Prostate gland (tissue), 2 donors: ENCODE measurements around the gene PLA2G3. TPM values are rescaled to one million over a fixed set of nuclear protein-coding genes. Genes with fewer than 3 reads are reported as not detected.

ENCODE experiments used
- DNase-seq: peaks from one replicate; pipeline ENCODE4 v3.0.0-alpha.2; 2019; ENCODE audit warnings: low spot score
- H3K27ac ChIP-seq, 2 donors: fragments of 200-600 bp; sonication (generic); 2 replicates each; pipeline ENCODE4 v1.5.1; 2017 to 2019
- H3K27me3 ChIP-seq: fragments of 200-600 bp; sonication (generic); replicated peaks from 2 replicates; pipeline ENCODE4 v1.5.1; 2019; ENCODE audit not compliant: insufficient read depth
- H3K36me3 ChIP-seq, 2 donors: fragments of 200-600 bp; sonication (generic); 1 replicate in 1 of 2; 2 replicates in 1 of 2; pipeline versions ENCODE4 v1.5.1 to v1.8.1; 2017 to 2019
- H3K4me1 ChIP-seq: fragments of 200-600 bp; sonication (generic); replicated peaks from 2 replicates; pipeline ENCODE4 v1.5.1; 2019
- H3K4me3 ChIP-seq, 2 donors: fragments of 200-600 bp; sonication (generic); 2 replicates each; pipeline ENCODE4 v1.5.1; 2017 to 2019
- H3K9me3 ChIP-seq: fragments of 200-600 bp; sonication (generic); 2 replicates; pipeline ENCODE4 v1.5.1; 2017
- POLR2A ChIP-seq: fragments of 450-650 bp; IDR thresholded peaks from one replicate; pipeline ENCODE4 v1.6.1; 2016; ENCODE audit warnings: antibody characterized with exemption, mild to moderate bottlenecking
- POLR2AphosphoS5 ChIP-seq: sonication (generic); formaldehyde crosslinking; IDR thresholded peaks from one replicate; pipeline ENCODE4 v1.6.1; 2017; ENCODE audit warnings: antibody characterized with exemption
- WGBS: methylation state at CpG from one replicate; pipeline ENCODE4 v1.1.5; 2018; 5-methylcytosine and 5-hydroxymethylcytosine counted together
- intact Hi-C: fragments of 100-400 bp; cut with DNase I; formaldehyde crosslinking; loops from one replicate; pipeline ENCODE4 v1.14.2; 2022
- total RNA-seq, 2 donors: library from RNA; depleted of rRNA; stranded (reverse); fragments of >200 nt; gene quantifications; one replicate each; pipeline ENCODE4 v1.1.0, GENCODE V29; 2016
- TF ChIP-seq, protein P1 (sequence below), 4 experiments: fragments of 200-600 bp in 2 of 4; fragments of 450-650 bp in 2 of 4; sonication (generic) in 2 of 4; IDR thresholded peaks; 1 replicate in 3 of 4; 2 replicates in 1 of 4; pipeline ENCODE4 v1.5.1; 2016 to 2019; ENCODE audit warnings: antibody characterized with exemption in 4 of 4, mild to moderate bottlenecking in 2 of 4, moderate library complexity in 2 of 4

The PLA2G3 gene
- total RNA-seq, 2 donors from 2014 or later = 0.23 to 1.5 TPM

DNA sequence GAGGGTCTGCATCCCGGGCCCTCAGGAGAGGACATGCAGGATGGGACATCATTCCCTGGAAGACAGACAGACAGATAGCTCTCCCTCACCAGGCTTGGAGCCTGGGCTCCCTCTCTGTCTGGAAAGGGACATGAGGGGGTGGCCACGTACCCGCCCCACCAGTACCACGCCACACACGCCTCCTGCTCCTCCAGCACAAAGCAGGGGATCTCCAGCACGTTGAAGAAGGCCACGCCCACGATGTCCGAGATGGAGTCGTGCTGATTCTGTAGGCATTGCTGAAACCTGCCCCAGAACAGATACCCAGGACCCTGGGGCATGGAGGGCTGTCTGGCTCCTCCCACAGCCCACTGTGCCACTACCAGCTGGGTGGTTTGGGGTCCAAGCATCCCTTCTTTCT is 2.2 kb downstream of the PLA2G3 start:
- intact Hi-C loops = no loop called here
- TF ChIP-seq, protein P1, sequence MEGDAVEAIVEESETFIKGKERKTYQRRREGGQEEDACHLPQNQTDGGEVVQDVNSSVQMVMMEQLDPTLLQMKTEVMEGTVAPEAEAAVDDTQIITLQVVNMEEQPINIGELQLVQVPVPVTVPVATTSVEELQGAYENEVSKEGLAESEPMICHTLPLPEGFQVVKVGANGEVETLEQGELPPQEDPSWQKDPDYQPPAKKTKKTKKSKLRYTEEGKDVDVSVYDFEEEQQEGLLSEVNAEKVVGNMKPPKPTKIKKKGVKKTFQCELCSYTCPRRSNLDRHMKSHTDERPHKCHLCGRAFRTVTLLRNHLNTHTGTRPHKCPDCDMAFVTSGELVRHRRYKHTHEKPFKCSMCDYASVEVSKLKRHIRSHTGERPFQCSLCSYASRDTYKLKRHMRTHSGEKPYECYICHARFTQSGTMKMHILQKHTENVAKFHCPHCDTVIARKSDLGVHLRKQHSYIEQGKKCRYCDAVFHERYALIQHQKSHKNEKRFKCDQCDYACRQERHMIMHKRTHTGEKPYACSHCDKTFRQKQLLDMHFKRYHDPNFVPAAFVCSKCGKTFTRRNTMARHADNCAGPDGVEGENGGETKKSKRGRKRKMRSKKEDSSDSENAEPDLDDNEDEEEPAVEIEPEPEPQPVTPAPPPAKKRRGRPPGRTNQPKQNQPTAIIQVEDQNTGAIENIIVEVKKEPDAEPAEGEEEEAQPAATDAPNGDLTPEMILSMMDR (IDR thresholded peaks at IDR 0.05) = no peak
- no peak for TF ChIP-seq POLR2AphosphoS5
- TF ChIP-seq POLR2A = no peak
- no peaks in the 10 kb centered on the region for H3K9me3 ChIP-seq
- no peaks in the 10 kb centered on the region for H3K4me1 ChIP-seq
- no peak overlapping the region for H3K27ac ChIP-seq
- H3K4me3 ChIP-seq = no peak overlapping the region
- H3K27me3 ChIP-seq = no peaks in the 10 kb centered on the region
- 64% methylated on average over 10 of the region's 10 CpGs for WGBS
- no peak for DNase-seq
- no peaks in the 10 kb centered on the region for H3K36me3 ChIP-seq

- 73% methylated on average over 9 of the region's 10 CpGs for WGBS
- no peak for DNase-seq
- Histone ChIP-seq H3K27me3 (no peaks in the 10 kb centered on the region), H3K36me3 (no peaks in the 10 kb centered on the region), H3K9me3 (no peaks in the 10 kb centered on the region), H3K27ac (no peak overlapping the region), H3K4me1 (no peaks in the 10 kb centered on the region), H3K4me3 (no peak overlapping the region)
- intact Hi-C loops = no loop called here
- TF ChIP-seq, protein P1 (IDR thresholded peaks at IDR 0.05) = no peak
- TF ChIP-seq POLR2A (no peak), POLR2AphosphoS5 (no peak)
Observed at GRCh38 chr22:31137721-31138120, 2.6 kb downstream of the PLA2G3 start.

- TF ChIP-seq, protein P1 (IDR thresholded peaks at IDR 0.05) = no peak
- TF ChIP-seq POLR2A (no peak), POLR2AphosphoS5 (no peak)
- DNase-seq = no peak
- Histone ChIP-seq H3K4me3 (no peak overlapping the region), H3K27ac (no peak overlapping the region), H3K9me3 (no peaks in the 10 kb centered on the region), H3K4me1 (no peaks in the 10 kb centered on the region), H3K27me3 (no peaks in the 10 kb centered on the region), H3K36me3 (no peaks in the 10 kb centered on the region)
- 94% methylated on average over 16 of the region's 16 CpGs for WGBS
- intact Hi-C loops = no loop called here
Observed at GRCh38 chr22:31136711-31137110, 3.6 kb downstream of the PLA2G3 start.

- Histone ChIP-seq H3K36me3 (no peaks in the 10 kb centered on the region), H3K9me3 (no peaks in the 10 kb centered on the region), H3K4me1 (peaks cover 4% of the 10 kb centered on the region), H3K27ac (no peak overlapping the region), H3K27me3 (no peaks in the 10 kb centered on the region), H3K4me3 (no peak overlapping the region)
- intact Hi-C loops = no loop called here
- TF ChIP-seq POLR2AphosphoS5 = no peak
- TF ChIP-seq, protein P1 (IDR thresholded peaks at IDR 0.05) = no peak
- 85% methylated on average over 9 of the region's 9 CpGs for WGBS
- DNase-seq = no peak
Observed at GRCh38 chr22:31136155-31136554, 4.2 kb downstream of the PLA2G3 start.

DNA sequence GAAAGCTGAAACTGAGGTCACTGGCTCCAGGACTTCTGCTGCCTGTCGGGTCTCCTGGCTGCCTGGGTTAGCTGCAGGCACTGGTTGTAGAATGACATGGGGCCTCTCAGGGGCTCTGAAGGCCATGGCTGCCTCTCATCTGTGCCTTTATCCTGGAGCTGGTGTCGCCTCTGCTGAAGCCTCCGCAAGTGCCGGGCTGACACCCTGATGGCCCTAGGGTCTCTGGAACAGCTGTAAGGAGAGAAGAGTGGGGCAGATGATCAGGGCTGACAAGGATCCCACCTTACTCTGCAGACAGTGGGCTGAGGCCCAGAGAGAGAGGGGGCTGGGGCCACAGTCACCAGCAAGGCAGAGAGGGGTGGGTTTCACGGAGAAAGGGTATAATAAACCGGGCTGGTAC is 4.6 kb downstream of the PLA2G3 start:
- no peak overlapping the region for H3K4me3 ChIP-seq
- no peak overlapping the region for H3K27ac ChIP-seq
- WGBS = 93% methylated on average over 6 of the region's 6 CpGs
- H3K9me3 ChIP-seq = no peaks in the 10 kb centered on the region
- H3K36me3 ChIP-seq = no peaks in the 10 kb centered on the region
- DNase-seq = no peak
- TF ChIP-seq, protein P1 (IDR thresholded peaks at IDR 0.05) = no peak
- TF ChIP-seq POLR2A = no peak
- intact Hi-C loops = no loop called here
- H3K4me1 ChIP-seq = peaks cover 4% of the 10 kb centered on the region
- H3K27me3 ChIP-seq = no peaks in the 10 kb centered on the region
